ENCODE results near the gene GRIK4. TPM values are rescaled to one million over a fixed set of nuclear protein-coding genes. Genes with fewer than 3 reads are reported as not detected.

GRIK4 gene
- total RNA-seq, 1 donor from 2014 or later, result 4.3 TPM

- TF ChIP-seq, protein P1, sequence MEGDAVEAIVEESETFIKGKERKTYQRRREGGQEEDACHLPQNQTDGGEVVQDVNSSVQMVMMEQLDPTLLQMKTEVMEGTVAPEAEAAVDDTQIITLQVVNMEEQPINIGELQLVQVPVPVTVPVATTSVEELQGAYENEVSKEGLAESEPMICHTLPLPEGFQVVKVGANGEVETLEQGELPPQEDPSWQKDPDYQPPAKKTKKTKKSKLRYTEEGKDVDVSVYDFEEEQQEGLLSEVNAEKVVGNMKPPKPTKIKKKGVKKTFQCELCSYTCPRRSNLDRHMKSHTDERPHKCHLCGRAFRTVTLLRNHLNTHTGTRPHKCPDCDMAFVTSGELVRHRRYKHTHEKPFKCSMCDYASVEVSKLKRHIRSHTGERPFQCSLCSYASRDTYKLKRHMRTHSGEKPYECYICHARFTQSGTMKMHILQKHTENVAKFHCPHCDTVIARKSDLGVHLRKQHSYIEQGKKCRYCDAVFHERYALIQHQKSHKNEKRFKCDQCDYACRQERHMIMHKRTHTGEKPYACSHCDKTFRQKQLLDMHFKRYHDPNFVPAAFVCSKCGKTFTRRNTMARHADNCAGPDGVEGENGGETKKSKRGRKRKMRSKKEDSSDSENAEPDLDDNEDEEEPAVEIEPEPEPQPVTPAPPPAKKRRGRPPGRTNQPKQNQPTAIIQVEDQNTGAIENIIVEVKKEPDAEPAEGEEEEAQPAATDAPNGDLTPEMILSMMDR (IDR thresholded peaks at IDR 0.05), result no peak
- Histone ChIP-seq H3K9me3 (no peaks in the 10 kb centered on the region), H3K27me3 (no peaks in the 10 kb centered on the region), H3K4me3 (no peak overlapping the region), H3K36me3 (no peaks in the 10 kb centered on the region), H3K27ac (no peak overlapping the region), H3K4me1 (no peaks in the 10 kb centered on the region)
- intact Hi-C loops (cut with DNase I), result no loop called here
- ATAC-seq (no peak), DNase-seq (no peak)
Measured at GRCh38 chr11:120703358-120704152, 192.0 kb downstream of the GRIK4 start.

DNA sequence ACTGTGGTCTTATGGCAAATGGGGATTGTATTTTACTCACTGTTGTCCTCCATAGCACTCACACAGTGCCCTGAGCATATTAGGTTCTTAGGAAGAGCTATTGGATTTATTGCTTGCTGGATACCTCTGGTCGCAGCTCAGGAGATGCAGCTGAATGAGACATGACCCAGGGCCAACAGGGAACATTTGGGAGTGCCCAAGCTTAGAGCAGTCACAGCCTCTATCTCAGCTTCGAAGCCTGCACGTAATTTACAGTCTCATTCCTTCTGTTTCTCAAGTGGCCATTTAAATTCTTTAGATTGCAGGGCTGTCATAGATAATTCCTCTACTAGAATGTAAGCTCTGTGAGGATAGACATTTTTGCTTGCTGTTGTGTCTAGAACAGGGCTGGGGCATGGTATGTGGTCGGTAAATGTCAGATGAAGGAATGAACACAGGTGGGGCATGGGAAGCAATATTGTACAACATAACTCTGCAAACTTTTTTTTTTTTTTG, 192.8 kb downstream of the GRIK4 start:
- Histone ChIP-seq H3K4me1 (no peaks in the 10 kb centered on the region), H3K27ac (no peak overlapping the region), H3K27me3 (no peaks in the 10 kb centered on the region), H3K4me3 (no peak overlapping the region), H3K36me3 (no peaks in the 10 kb centered on the region), H3K9me3 (no peaks in the 10 kb centered on the region)
- intact Hi-C loops (cut with DNase I), result no loop called here
- DNase-seq, result no peak
- TF ChIP-seq, protein P1 (IDR thresholded peaks at IDR 0.05), result no peak
- no peak for ATAC-seq

DNA sequence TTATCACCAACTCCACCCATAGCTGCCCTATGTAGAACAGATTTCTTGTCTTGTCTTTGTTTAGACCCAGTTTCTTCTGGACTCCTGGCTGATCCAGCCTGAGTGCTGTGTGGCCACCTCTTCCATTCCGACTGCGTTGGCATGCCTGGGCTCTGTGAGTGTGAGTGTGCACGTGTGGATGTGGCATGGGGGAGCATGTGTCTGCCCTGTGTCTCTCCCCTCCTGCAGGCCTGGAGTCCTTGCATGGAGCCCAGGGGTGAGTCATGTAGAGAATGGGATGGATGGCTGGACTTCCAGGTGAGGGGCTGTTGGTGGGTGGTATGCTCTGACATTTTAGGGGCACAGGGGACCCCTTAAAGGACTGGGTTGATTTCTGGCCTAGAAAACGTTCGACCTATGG, 194.7 kb downstream of the GRIK4 start:
- no peaks in the 10 kb centered on the region for H3K36me3 ChIP-seq
- H3K27ac ChIP-seq, result no peak overlapping the region
- ATAC-seq (no peak), DNase-seq (no peak)
- no peaks in the 10 kb centered on the region for H3K9me3 ChIP-seq
- TF ChIP-seq, protein P1 (IDR thresholded peaks at IDR 0.05), result no peak
- H3K27me3 ChIP-seq, result no peaks in the 10 kb centered on the region
- no peak overlapping the region for H3K4me3 ChIP-seq
- intact Hi-C loops (cut with DNase I), result no loop called here
- peaks cover 11% of the 10 kb centered on the region for H3K4me1 ChIP-seq

GRCh38 chr11:120707098-120707497, 195.6 kb downstream of the GRIK4 start:
- no peaks in the 10 kb centered on the region for H3K36me3 ChIP-seq
- DNase-seq (no peak), ATAC-seq (no peak)
- TF ChIP-seq, protein P1 (IDR thresholded peaks at IDR 0.05), result no peak
- intact Hi-C loops (cut with DNase I), result no loop called here
- no peak overlapping the region for H3K27ac ChIP-seq
- H3K9me3 ChIP-seq, result no peaks in the 10 kb centered on the region
- H3K4me3 ChIP-seq, result no peak overlapping the region
- H3K27me3 ChIP-seq, result no peaks in the 10 kb centered on the region
- H3K4me1 ChIP-seq, result peaks cover 15% of the 10 kb centered on the region

DNA sequence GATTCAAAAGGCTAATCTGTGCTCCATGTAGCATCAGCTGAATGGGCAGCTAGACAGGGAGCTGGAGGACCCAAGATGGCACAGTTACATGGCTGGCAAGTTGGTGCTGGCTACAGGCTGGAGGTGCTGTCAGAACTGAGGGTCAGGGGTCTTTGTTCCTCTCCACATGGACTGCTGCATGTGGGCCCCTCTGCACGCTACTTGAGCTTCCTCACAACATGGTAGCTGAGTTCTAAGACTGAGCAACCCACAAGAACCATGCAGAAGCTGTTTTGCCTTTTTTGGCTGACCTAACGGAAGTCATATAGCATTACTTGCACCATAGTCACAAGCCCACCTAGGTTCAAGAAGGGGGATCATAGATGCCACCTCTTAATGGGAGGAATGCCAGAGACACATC, 196.1 kb downstream of the GRIK4 start:
- no peak for ATAC-seq
- no peaks in the 10 kb centered on the region for H3K36me3 ChIP-seq
- TF ChIP-seq, protein P1 (IDR thresholded peaks at IDR 0.05), result no peak
- H3K9me3 ChIP-seq, result no peaks in the 10 kb centered on the region
- DNase-seq, result no peak
- peaks cover 15% of the 10 kb centered on the region for H3K4me1 ChIP-seq
- no peak overlapping the region for H3K4me3 ChIP-seq
- no peak overlapping the region for H3K27ac ChIP-seq
- intact Hi-C loops (cut with DNase I), result no loop called here
- H3K27me3 ChIP-seq, result no peaks in the 10 kb centered on the region

Data from upper lobe of right lung (tissue), 1 donor.